ENCODE data around the gene MMRN2.
"Not testable (repeated sequence)": the region's sequence is repeated elsewhere in the genome, so short reads cannot be mapped to it uniquely, and the experiment has no call there.

MMRN2 gene, protein sequence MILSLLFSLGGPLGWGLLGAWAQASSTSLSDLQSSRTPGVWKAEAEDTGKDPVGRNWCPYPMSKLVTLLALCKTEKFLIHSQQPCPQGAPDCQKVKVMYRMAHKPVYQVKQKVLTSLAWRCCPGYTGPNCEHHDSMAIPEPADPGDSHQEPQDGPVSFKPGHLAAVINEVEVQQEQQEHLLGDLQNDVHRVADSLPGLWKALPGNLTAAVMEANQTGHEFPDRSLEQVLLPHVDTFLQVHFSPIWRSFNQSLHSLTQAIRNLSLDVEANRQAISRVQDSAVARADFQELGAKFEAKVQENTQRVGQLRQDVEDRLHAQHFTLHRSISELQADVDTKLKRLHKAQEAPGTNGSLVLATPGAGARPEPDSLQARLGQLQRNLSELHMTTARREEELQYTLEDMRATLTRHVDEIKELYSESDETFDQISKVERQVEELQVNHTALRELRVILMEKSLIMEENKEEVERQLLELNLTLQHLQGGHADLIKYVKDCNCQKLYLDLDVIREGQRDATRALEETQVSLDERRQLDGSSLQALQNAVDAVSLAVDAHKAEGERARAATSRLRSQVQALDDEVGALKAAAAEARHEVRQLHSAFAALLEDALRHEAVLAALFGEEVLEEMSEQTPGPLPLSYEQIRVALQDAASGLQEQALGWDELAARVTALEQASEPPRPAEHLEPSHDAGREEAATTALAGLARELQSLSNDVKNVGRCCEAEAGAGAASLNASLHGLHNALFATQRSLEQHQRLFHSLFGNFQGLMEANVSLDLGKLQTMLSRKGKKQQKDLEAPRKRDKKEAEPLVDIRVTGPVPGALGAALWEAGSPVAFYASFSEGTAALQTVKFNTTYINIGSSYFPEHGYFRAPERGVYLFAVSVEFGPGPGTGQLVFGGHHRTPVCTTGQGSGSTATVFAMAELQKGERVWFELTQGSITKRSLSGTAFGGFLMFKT

DNA sequence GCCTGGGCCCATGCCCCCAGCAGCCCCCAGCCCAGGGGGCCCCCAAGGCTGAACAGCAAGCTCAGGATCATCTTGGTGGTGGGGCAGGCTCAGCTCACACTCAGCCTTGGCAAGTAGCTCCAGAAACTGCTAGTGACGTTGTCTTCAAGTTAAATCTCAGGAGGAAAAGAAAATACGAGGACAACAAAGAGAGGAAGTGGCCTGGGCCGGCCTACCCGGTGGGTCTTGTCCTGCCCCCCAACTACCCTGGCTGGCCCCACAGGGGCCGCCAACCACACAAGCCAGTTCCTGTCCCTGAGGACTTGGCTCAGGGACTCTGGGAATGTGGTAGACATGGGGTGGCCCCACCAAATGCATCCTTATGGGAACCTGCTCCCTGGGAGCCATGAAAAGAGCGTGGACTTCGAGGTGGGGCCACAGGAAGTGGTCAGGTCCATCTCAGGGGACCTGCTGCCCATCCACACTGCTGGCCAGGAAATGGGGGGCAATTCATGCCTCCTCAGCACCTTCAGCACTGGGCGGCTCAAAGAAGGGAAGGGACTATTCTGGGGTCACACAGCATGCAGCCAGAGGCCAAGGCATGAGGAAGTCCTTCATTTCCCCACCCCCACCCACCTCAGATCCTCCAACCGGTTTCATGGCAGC lies at the start of gene MMRN2:
TSS of gene MMRN2 (minus strand) at position 145 of the 645 bp plus-strand sequence. CDS start at position 71, 74 bp downstream.
- no peak for DNase-seq

DNA sequence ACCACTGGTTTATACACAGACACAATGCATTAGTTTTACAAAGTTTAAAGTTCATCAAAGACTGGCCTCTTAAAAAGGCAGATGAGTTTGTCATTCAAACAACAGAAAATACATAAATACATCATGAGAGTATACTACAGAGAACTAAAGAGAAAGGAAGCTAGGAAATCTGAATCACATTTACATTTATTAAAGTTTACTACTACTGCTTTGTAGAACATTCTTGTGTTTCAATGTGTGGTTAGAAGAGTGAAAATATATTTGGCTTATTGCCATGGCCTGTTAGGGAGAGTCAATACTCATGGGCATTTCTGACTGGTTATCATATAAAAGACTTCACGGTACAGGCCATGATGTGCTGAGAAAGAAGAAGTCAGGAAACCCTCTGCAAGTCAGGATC lies 49.7 kb upstream of the MMRN2 start:
- DNase-seq, result not testable (repeated sequence)

DNA sequence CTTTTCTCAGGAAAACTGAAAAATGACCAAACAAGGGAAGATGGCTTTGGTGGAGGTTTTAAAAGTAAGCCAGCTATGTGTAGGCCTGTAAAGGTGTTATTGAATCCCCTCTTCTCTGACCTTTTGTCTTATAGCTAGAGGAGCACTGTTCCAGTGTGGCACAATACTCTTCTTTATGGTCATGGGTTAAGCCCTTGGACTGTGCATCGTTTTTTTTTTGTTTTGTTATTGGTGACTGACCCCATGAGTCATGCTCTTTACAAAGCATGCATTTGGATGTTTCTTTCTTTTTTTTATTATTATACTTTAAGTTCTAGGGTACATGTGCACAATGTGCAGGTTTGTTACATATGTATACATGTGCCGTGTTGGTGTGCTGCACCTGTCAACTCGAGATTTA lies 43.1 kb upstream of the MMRN2 start:
- no peak for DNase-seq

DNA sequence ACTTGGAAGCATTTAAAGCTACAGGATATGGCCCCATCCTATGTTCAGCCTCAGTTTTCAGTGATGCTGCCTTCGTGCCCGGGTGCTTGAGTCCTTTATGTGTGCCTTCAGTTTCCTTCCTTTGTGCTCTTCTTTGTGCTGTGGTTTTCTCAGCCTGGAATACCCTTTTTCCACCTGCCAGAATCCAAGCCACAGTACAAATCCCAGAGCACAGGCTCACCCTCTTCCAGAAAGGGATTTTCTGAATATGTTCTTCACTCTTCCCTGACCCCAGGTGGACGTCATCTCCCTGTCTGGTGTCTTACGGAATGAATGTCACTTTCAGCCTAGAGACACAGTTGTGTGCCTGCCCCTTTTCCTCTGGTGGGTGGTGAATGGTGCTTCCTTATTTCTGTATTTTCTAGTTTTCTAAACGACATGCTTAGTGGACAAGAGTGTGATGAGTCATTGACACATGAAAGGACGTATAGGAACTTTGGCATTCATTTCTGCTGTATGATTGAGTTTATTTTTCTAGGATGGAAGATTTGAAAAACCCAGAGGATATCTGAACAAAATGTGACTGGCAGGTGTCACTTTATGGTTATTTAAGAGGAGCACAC lies 42.5 kb upstream of the MMRN2 start:
- not testable (repeated sequence) for DNase-seq

DNA sequence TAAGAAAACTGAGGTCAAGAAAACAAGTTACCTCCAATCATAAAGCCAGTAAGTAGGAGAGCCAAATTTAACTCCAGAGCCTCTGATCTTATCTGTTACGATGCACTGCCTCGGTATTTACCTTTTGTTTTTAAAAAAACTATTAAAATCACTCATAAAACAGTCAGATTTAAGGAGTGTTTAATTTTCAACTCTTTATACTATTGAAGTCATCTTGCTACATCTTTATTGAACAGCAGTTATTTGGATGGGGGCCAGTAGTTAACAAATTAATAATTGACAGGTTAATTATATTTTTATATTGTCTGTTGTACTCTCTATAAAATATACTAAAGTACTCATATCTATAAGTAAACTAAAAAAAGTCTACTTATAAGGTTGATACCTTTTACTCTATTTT lies 35.5 kb upstream of the MMRN2 start:
- no peak for DNase-seq

DNA sequence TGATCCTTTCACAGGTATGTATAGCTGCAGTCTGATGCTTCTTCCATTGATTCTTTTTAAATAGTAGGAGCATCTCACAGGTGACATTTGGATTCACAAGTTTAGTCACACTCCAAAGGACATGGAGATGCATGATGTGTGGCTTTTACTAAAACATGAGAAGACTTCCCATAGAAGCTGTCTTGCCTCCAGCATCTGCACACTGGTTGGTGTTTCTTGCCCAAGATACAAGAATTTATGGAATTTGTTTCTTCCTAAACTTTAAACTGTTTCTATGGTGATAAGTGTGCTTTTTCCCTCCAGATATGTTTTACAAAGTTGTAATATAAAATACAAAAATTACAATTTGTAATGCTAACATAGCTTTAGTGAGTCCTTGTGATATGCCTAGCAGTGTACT lies 35.0 kb upstream of the MMRN2 start:
- no peak for DNase-seq

DNA sequence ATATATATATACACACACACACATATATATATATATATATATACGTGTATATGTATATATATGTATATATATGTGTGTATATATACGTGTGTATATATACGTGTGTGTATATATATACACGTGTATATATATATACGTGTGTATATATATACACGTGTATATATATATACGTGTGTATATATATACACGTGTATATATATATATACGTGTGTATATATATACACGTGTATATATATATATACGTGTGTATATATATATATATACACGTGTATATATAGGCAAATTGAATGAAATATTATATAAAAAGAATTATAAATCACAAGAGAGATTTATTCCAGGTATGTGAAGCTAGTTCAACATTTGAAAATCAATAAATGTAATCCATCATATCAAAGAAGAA lies 33.9 kb upstream of the MMRN2 start:
- not testable (repeated sequence) for DNase-seq

DNA sequence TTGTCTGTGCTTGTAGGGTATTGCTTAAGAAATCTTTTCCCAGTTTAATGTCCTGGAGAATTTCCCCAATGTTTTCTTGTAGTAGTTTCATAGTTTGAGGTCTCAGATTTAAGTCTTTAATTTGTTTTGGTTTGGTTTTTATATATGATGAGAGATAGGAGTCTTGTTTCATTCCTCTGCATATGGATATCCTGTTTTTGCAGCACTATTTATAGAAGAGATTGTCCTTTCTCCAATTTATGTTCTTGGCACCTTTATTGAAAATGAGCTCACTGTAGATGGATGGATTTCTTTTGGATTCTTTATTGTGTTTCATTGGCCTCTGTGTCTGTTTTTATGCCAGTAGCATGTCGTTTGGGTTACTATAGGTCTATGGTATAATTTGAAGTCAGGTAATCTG lies 31.1 kb upstream of the MMRN2 start:
- DNase-seq, result no peak

DNA sequence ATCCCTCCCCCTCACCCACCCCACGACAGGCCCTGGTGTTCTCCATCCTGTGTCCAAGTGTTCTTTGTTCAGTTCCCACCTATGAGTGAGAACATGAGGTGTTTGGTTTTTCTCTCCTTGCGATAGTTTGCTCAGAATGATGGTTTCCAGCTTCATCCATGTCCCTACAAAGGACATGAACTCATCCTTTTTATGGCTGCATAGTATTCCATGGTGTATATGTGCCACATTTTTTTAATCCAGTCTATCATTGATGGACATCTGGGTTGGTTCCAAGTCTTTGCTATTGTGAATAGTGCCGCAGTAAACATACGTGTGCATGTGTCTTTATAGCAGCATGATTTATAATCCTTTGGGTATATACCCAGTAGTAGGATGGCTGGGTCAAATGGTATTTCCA lies 27.1 kb upstream of the MMRN2 start:
- not testable (repeated sequence) for DNase-seq

DNA sequence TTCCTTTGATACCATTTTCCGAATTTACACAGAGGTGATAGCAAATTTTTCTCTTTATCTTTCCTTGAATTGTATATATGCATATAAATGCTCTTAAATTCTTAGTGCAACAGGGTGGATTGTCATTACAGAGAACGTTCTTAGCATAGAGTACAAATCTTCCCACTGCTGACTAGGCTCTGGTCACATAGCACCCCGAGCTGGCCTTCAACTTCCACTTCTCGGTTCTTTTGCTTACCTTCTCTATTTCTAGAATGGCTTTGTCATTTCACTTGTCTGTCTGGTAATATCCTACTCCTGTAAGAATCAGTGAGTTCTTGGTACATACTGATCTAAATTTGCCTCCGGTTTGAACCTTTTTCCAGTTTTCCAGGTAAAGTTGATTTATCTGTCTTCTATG lies 24.3 kb upstream of the MMRN2 start:
- no peak for DNase-seq

DNA sequence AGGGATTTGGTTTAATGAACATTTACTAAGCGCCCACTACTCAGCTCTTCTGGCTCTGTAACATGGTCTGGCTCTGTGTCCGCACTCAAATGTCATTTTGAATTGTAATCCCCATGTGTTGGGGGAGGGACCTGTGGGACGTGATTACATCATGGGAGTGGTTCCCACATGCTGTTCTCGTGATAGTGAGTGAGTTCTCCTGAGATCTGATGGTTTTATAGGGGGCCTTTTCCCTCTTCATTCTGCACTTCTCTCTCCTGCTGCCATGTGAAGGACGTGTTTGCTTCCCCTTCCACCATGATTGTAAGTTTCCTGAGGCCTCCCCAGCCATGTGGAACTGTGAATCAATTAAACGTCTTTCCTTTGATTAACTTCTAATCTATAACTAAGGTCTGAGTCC lies 23.6 kb upstream of the MMRN2 start:
- not testable (repeated sequence) for DNase-seq

DNA sequence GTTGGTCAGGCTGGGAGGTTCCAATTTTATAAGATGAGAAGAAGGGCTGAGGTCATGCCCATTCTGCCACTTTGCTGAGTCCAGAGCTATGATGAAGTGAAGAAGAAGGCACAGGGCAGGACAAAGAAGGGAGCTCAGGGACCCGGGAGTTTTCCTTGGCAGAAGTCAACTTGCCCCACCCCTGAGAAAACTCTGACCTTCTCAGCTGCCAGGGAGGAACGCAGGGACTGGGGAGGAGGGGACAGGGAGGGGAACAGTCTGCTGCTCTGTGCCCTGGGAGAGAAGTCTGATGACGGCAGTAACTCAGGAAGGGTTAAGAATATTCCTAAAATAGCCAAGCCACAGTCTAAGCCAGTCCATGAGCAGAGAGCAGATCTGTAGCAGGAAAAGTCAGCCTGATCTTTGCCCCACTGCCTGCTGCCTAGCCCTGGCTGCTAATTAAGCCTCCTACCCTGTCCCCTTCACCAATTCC lies 22.6 kb upstream of the MMRN2 start:
- no peak for DNase-seq

DNA sequence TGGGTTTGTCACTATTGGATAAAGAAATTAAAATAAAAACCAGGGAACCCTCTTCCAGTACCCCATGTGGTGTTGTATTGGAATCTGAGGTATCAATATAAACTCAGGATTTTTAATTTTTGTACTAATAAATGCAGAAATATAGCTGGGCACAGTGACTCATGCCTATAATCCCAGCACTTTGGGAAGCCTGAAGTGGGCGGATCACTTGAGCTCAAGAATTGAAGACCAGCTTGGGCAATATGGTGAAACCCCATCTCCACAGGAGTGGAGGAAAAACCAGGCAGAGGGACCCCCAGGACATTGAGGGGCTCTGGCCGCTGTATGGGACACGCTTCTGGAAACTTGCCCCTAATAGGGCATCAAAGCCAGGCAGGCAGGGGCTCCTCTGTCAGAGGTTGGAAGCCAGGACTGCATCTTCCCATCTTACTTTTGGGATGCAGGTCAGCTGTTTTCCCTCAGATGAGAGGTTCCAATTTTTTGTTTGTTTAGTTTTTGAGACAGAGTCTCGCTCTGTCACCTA lies 21.9 kb upstream of the MMRN2 start:
- DNase-seq, result no peak

DNA sequence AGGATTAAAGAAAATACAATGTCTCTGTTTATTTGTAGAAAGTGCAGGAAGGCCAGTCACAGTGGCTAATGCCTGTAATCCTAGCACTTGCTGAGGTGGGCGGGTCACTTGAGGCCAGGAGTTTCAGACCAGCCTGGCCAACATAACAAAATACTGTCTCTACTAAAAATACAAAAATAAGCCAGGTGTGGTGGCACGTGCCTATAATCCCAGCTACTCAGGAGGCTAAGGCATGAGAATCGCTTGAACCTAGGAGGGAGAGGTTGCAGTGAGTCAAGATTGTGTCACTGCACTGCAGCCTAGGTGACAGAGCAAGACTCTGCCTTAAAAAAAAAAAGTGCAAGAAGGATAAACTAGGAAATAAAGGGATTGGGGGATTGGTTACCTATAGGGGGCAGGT lies 21.0 kb upstream of the MMRN2 start:
- not testable (repeated sequence) for DNase-seq

DNA sequence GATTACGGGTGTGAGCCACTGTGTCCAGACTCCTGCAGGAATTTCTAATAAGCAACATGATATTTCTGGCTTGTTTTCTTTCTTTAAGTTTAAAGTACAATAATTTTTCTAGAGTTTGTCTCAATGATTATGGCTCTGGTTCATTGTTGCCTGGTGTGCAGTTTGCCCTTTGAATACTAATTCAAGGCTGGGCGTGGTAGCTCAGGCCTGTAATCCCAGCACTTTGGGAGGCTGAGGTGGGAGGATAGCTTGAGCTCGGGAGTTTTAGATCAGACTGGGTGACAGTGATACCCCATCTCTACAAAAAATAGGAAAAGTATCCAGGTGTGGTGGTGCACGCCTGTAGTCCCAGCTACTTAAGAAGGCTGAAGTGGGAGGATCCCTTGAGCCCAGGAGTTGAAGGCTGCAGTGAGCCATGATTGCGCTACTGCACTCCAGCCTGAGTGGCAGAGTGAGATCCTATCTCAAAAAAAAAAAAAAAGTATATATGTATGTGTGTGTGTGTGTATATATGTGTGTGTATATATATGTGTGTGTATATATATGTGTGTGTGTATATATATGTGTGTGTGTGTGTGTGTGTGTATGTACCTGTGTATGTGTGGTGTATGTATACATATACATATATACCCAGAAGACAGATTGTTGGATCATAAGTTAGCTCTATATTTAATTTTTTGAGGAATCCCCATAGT lies 19.1 kb upstream of the MMRN2 start:
- no peak for DNase-seq

DNA sequence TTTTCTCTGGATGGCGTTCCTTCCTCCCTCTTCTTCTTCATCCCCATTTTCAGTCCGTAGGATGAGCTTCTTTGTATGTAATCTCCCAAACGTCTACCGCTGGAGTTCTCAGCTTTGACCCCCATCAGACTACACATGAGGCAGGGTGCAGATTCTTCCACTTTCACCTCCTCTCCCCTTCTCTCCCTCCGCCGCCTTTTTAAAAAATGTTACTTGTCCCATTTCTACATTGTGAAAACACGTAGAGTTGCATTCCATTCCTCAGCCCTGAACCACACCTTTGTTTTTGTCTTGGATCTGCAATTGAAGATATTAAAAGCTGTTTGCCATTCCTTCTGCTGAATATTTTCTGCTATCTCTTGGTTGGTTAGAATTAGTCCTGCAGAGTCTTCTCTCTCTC lies 17.1 kb upstream of the MMRN2 start:
- DNase-seq, result no peak

DNA sequence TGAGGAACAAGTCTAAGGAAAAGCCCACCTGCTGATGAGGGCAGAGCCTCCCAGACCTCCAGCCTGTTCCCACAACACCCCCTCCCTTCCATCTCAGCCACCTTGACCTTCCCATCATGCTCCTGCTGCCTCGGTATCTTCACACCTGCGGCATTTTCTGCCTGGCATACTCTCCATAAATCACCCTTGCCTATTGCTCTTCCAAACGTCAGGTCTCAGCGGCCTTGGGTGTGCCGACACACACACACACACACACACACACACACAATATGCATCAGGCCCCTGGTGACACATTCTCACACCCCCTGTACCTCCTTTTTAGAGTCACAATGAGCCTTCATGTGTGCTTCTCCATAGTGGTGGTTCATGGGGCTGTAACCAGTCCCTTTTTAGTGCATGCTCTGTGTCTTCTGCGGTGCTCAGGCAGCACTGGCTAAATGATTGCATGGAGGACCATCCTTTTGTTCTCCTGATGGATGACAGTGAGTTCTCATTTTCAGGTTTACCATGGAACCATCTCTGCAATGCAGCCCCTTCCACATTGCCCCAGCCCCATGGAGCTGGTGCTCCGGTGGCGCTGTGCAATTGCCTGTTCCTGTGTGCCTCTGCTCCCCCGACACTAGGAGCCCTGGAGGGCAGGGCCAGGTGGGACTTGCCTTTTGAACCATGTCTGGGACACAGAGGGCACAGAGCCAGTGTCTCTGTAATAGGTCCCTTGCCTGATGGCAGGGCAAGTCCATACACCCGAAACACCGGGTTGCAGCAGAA lies 15.4 kb upstream of the MMRN2 start:
- no peak for DNase-seq

DNA sequence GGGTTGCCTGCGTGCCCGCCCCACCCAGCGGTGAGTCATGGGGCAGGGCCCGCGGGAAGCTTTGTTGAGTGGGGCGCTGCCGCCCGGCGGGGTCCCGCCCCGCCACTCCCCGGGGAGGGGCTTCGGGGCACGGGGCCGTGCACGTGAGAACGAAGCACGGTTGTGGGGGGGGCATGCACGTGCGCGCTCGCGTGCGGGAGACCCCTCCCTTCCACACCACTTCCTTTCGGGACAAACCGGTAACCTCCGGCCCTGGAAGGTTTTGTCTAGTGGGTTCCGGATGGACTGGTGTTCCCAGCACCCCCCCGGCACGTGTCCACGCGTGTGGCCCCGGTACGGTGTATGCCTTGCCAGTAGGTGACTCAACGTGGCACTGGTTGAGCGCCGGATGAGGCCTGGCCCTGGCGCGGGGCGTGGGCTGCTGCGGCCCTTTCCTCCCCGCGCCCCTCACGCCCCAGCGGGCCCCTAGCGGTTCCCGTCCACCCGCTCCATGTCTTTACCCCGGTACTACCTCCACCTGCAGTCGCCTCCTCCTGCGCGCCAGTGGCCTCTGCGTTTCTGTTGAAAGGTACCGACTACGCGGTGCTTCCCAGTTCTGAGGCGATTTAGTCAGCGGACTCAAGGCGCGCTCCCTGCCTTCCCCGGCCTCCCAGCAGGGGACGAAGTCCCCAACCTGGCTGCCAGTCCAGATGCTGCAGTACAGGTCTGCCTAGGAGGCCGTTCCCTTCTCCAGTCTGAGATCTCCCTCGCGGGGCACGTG lies 14.0 kb upstream of the MMRN2 start:
- DNase-seq, result no peak

DNA sequence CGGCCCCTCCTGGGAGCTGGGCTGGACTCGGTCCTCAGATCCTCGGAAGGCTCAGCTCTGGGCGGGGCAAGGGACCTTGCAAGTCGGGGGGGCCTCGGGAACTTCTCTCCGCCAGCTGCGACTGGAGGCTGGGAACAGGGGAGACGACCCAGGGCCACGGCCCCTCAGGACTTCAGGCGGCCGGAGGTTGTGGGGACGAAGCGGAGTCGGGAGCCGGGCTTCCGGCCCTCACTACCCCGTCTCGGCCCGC lies 13.5 kb upstream of the MMRN2 start:
- no peak for DNase-seq

DNA sequence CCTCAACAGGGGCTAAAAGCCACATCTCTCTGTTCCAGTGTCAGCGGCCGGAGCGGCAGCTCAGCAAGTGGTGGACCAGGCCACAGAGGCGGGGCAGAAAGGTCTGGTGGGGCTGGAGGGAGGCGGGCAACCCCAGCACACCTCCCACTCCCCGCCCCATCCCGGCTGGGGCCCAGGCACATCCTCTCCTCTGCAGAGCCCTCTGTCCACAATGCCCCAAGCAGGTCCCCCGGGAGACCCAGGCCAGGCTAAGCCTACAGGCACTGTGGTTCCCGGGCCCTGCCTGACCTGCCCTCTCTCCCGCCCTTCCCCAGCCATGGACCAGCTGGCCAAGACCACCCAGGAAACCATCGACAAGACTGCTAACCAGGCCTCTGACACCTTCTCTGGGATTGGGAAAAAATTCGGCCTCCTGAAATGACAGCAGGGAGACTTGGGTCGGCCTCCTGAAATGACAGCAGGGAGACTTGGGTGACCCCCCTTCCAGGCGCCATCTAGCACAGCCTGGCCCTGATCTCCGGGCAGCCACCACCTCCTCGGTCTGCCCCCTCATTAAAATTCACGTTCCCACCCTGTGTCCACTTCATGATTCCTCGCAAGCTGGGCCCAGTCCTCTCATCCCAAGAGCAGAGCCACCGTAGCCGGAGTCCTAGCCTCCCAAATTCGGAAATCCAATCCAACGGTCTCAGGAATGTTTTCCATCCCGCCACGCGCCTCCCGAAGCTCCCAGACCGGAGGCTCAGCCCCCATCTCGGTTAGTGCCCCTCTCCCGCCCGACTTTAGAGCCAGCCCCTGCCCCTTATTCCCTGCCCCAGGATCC lies 13.0 kb upstream of the MMRN2 start:
- no peak for DNase-seq
